ENCODE data around the gene CAPNS1.

Gene CAPNS1

DNA sequence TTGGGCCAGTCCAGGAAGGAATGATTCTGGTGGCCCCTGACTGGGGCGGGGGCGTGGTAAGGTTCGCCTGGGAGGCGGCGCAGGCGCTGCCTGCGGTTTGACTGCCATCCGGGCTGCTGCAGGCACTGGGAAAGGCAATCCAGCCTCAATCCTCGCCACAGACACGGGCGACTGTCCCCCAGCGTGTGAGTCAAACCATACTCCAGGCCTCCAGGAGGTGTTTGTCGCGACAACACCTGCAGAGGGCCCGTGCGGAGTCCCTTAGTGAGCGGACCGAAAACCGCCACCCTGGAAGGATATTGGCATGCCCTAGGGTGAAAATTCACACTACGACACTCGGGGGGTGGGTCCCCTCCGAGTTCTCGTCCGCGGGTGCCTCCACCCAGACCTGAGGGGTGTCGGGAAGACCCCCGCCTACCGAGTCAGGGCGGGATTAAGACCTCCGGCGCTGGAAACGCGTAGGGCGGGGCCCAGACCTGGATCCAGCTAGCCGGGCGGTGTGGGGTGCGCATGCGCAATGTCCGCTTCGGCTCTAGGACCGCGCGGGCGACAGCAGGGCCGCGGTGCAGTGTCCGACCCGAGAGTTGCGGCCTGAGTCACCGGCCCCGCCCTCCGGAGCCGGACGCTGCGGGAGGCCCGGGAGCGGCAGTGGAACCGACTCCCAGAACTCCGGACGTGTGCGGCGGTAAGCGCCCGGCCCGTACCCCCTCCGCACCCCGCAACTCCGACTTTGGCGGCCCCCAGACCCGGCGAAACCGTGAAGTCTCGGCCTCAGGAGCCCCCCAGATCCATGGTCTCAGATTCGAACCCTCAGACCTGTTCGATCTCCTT, at the start of gene CAPNS1:
CAPNS1 (plus strand) TSS at position 594 of the 831 bp plus-strand sequence. CDS start 946 bp downstream, outside the sequence.
- ATAC-seq = peak; percentile 87
- no peak for TF ChIP-seq PPARA (CRISPR knock-in tag; IDR thresholded peaks at IDR 0.05; ENCODE audit: borderline replicate concordance)
- TF ChIP-seq, protein P1, sequence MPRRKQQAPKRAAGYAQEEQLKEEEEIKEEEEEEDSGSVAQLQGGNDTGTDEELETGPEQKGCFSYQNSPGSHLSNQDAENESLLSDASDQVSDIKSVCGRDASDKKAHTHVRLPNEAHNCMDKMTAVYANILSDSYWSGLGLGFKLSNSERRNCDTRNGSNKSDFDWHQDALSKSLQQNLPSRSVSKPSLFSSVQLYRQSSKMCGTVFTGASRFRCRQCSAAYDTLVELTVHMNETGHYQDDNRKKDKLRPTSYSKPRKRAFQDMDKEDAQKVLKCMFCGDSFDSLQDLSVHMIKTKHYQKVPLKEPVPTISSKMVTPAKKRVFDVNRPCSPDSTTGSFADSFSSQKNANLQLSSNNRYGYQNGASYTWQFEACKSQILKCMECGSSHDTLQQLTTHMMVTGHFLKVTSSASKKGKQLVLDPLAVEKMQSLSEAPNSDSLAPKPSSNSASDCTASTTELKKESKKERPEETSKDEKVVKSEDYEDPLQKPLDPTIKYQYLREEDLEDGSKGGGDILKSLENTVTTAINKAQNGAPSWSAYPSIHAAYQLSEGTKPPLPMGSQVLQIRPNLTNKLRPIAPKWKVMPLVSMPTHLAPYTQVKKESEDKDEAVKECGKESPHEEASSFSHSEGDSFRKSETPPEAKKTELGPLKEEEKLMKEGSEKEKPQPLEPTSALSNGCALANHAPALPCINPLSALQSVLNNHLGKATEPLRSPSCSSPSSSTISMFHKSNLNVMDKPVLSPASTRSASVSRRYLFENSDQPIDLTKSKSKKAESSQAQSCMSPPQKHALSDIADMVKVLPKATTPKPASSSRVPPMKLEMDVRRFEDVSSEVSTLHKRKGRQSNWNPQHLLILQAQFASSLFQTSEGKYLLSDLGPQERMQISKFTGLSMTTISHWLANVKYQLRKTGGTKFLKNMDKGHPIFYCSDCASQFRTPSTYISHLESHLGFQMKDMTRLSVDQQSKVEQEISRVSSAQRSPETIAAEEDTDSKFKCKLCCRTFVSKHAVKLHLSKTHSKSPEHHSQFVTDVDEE (CRISPR knock-in tag; IDR thresholded peaks at IDR 0.05) = 0 out of 2 replicates have a peak, but pooled peaks have one; percentile 39

DNA sequence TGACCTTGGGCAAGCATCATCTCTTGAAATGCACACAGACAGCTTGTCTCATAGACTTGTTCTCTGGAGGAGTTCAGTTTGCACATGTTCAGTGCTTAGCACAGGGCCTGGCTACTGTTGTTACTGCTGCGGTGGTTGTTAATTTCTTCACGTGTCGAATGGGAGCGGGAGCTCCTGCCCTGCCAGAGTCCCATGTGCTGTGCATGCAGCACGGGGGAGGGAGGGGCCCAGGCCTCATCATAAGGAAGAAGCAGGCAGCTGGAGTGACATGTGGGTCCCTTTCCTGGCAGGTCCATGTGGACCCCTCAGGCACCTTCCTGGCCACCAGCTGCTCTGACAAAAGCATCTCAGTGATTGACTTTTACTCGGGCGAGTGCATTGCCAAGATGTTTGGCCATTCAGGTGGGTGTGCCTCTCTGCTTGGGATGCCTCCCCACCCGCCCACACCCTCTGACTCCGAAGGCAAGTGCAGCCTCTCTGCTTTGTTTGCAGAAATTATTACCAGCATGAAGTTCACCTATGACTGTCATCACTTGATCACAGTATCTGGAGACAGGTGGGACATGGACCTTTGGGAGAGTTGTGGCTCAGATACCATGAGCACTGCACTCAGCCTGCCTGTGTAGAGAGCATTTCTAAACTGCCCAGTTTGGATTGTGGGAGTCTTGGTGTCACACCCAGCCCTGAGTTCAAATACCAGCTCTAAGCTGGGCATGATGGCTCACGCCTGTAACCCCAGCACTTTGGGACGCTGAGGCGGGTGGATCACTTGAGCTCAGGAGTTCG, 48.8 kb upstream of the CAPNS1 start:
- TF ChIP-seq, protein P1 (CRISPR knock-in tag; IDR thresholded peaks at IDR 0.05) = no peak
- TF ChIP-seq BACH2 (CRISPR knock-in tag; IDR thresholded peaks at IDR 0.05; ENCODE audit: borderline replicate concordance) (no peak), GLIS3 (CRISPR knock-in tag; IDR thresholded peaks at IDR 0.05) (no peak), OSR1 (CRISPR knock-in tag; IDR thresholded peaks at IDR 0.05) (no peak), ZC3H10 (CRISPR knock-in tag; IDR thresholded peaks at IDR 0.05) (no peak)
- ATAC-seq = no peak

DNA sequence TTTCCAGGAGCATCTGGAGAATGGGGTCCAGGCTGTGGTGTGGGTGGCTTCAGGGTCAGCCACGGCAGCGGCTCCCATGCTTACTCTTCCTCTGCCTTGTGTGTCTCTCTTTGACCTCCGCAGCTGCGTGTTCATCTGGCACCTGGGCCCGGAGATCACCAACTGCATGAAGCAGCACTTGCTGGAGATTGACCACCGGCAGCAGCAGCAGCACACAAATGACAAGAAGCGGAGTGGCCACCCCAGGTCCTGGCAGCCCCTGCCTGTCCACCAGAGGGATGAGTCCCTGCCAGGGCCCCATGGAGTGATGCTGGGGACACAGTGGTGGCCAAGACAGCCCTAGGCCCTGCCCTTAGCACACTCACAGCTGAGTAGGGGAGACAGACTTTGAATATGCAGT, 47.3 kb upstream of the CAPNS1 start:
- no peak for TF ChIP-seq CSDC2 (CRISPR knock-in tag; IDR thresholded peaks at IDR 0.05)
- no peak for TF ChIP-seq RARB (CRISPR knock-in tag; IDR thresholded peaks at IDR 0.05)
- TF ChIP-seq, protein P2, sequence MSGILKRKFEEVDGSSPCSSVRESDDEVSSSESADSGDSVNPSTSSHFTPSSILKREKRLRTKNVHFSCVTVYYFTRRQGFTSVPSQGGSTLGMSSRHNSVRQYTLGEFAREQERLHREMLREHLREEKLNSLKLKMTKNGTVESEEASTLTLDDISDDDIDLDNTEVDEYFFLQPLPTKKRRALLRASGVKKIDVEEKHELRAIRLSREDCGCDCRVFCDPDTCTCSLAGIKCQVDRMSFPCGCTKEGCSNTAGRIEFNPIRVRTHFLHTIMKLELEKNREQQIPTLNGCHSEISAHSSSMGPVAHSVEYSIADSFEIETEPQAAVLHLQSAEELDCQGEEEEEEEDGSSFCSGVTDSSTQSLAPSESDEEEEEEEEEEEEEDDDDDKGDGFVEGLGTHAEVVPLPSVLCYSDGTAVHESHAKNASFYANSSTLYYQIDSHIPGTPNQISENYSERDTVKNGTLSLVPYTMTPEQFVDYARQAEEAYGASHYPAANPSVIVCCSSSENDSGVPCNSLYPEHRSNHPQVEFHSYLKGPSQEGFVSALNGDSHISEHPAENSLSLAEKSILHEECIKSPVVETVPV (CRISPR knock-in tag; IDR thresholded peaks at IDR 0.05) = no peak
- no peak for TF ChIP-seq ZC3H10 (CRISPR knock-in tag; IDR thresholded peaks at IDR 0.05)
- TF ChIP-seq ESRRG (CRISPR knock-in tag; IDR thresholded peaks at IDR 0.05) = no peak
- no peak for TF ChIP-seq ARNTL (CRISPR knock-in tag; IDR thresholded peaks at IDR 0.05; ENCODE audit: borderline replicate concordance, low read depth)
- TF ChIP-seq BACH2 (CRISPR knock-in tag; IDR thresholded peaks at IDR 0.05; ENCODE audit: borderline replicate concordance) = no peak
- TF ChIP-seq ZNF70 (CRISPR knock-in tag; IDR thresholded peaks at IDR 0.05) = no peak
- TF ChIP-seq SNAI2 (CRISPR knock-in tag; IDR thresholded peaks at IDR 0.05) = no peak
- TF ChIP-seq, protein P3, sequence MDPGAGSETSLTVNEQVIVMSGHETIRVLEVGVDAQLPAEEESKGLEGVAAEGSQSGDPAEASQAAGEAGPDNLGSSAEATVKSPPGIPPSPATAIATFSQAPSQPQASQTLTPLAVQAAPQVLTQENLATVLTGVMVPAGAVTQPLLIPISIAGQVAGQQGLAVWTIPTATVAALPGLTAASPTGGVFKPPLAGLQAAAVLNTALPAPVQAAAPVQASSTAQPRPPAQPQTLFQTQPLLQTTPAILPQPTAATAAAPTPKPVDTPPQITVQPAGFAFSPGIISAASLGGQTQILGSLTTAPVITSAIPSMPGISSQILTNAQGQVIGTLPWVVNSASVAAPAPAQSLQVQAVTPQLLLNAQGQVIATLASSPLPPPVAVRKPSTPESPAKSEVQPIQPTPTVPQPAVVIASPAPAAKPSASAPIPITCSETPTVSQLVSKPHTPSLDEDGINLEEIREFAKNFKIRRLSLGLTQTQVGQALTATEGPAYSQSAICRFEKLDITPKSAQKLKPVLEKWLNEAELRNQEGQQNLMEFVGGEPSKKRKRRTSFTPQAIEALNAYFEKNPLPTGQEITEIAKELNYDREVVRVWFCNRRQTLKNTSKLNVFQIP (CRISPR knock-in tag; IDR thresholded peaks at IDR 0.05; ENCODE audit: borderline replicate concordance, low read depth) = no peak
- no peak for TF ChIP-seq GLIS3 (CRISPR knock-in tag; IDR thresholded peaks at IDR 0.05)
- ATAC-seq = no peak

DNA sequence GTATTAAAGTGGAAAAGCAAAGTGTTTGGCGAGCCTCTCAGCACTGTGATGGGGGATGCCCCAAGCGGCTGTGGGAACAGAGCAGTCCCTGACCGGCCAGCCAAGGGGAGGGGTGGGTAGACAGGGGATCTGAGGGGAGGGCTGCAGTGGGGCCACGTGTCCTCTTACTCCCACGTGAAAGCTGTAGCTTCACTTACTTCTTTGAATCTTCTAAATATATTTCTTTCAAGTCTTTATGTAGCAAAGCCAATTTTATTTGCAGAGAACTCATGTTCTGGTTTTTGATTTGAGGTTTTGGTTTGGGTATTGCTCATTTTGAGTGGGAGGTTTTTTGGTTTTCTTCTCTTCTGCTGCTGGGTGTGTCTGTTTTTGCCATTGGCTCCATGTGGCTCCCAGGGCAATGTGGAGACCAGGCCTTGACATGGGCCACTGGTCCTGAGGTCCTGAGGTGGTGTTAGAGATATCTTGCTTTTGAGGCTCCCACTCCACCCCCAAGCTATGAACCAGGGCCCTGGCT, 46.7 kb upstream of the CAPNS1 start:
- no peak for ATAC-seq
- TF ChIP-seq, protein P1 (CRISPR knock-in tag; IDR thresholded peaks at IDR 0.05) = no peak
- TF ChIP-seq GLIS3 (CRISPR knock-in tag; IDR thresholded peaks at IDR 0.05) (no peak), ZC3H10 (CRISPR knock-in tag; IDR thresholded peaks at IDR 0.05) (no peak), ISL1 (CRISPR knock-in tag; IDR thresholded peaks at IDR 0.05) (no peak), RARB (CRISPR knock-in tag; IDR thresholded peaks at IDR 0.05) (no peak), TCF4 (CRISPR knock-in tag; IDR thresholded peaks at IDR 0.05; ENCODE audit: borderline replicate concordance) (no peak), ZNF8 (CRISPR knock-in tag; IDR thresholded peaks at IDR 0.05) (no peak)
- TF ChIP-seq, protein P2 (CRISPR knock-in tag; IDR thresholded peaks at IDR 0.05) = no peak

Data from SK-N-SH treated with all-trans-retinoic acid at 6 μM for 48 hours (cell line).